Hepatocyte (in vitro differentiated cells): ENCODE measurements around the gene PCBP3.

Experiments used
- EZH2phosphoT487 ChIP-seq: fragments of 200-600 bp; sonication (generic); IDR thresholded peaks from one replicate; pipeline ENCODE4 v1.6.1; 2018; ENCODE audit warnings: antibody characterized with exemption, mild to moderate bottlenecking, low read depth, moderate library complexity; ENCODE audit not compliant: unreplicated experiment, severe bottlenecking
- TF ChIP-seq, protein P1 (sequence below): fragments of 200-600 bp; sonication (generic); IDR thresholded peaks from 2 replicates; pipeline ENCODE4 v1.5.1; 2016; ENCODE audit warnings: antibody characterized with exemption, mild to moderate bottlenecking; ENCODE audit not compliant: poor library complexity

DNA sequence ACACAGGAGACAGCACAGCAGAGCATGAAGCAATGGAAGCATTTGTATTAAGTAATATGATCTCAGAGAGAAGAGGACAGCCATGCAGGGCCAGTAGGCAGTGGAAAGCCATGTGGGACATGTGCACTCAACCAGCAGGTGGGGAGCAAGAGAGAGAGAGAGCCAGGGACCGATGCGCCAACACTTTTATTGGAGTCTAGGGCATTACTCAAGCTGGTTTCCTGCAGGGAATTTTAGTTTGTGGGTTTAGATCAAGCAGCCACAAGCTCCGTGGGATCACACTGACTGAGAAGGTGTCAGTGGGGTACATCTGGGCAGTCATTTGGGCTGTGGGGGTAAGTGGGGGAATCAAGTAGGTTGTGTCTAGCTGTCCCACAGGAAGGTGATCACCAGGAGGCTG, 137.1 kb downstream of the PCBP3 start:
- TF ChIP-seq EZH2phosphoT487, result no peak
- TF ChIP-seq, protein P1, sequence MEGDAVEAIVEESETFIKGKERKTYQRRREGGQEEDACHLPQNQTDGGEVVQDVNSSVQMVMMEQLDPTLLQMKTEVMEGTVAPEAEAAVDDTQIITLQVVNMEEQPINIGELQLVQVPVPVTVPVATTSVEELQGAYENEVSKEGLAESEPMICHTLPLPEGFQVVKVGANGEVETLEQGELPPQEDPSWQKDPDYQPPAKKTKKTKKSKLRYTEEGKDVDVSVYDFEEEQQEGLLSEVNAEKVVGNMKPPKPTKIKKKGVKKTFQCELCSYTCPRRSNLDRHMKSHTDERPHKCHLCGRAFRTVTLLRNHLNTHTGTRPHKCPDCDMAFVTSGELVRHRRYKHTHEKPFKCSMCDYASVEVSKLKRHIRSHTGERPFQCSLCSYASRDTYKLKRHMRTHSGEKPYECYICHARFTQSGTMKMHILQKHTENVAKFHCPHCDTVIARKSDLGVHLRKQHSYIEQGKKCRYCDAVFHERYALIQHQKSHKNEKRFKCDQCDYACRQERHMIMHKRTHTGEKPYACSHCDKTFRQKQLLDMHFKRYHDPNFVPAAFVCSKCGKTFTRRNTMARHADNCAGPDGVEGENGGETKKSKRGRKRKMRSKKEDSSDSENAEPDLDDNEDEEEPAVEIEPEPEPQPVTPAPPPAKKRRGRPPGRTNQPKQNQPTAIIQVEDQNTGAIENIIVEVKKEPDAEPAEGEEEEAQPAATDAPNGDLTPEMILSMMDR, result no peak
